Esophagus muscularis mucosa (tissue), 4 donors: ENCODE measurements around the gene RHBDD1. TPM values are rescaled to one million over a fixed set of nuclear protein-coding genes. Genes with fewer than 3 reads are reported as not detected.

Source experiments
- DNase-seq: peaks from one replicate; pipeline ENCODE4 v3.0.0-alpha.2; 2017; ENCODE audit errors: extremely low spot score
- H3K27ac ChIP-seq, 4 donors: fragments of 200-600 bp; sonication (generic); replicated peaks in 1 of 4; 1 replicate in 3 of 4; 2 replicates in 1 of 4; pipeline ENCODE4 v1.5.1; 2016 to 2019; ENCODE audit warnings: mild to moderate bottlenecking in 1 of 4
- H3K27me3 ChIP-seq, 4 donors: fragments of 200-600 bp; sonication (generic); one replicate each; pipeline versions ENCODE4 v1.5.1 to v1.6.0; 2016 to 2019
- H3K36me3 ChIP-seq, 4 donors: fragments of 200-600 bp; sonication (generic); one replicate each; pipeline ENCODE4 v1.5.1; 2016 to 2019
- H3K4me1 ChIP-seq, 4 donors: fragments of 200-600 bp; sonication (generic); one replicate each; pipeline ENCODE4 v1.5.1; 2016 to 2019
- H3K4me3 ChIP-seq, 4 donors: fragments of 200-600 bp; sonication (generic); 1 replicate in 2 of 4; 2 replicates in 2 of 4; pipeline ENCODE4 v1.5.1; 2016 to 2019; ENCODE audit warnings: mild to moderate bottlenecking in 4 of 4, moderate library complexity in 1 of 4
- H3K9me3 ChIP-seq, 4 donors: fragments of 200-600 bp; sonication (generic); 1 replicate in 3 of 4; 2 replicates in 1 of 4; pipeline ENCODE4 v1.5.1; 2016 to 2019
- CTCF ChIP-seq, 3 experiments: fragments of 200-600 bp in 2 of 3; fragments of 450-650 bp in 1 of 3; sonication (generic) in 2 of 3; IDR thresholded peaks; one replicate each; pipeline ENCODE4 v1.5.1; 2017 to 2019; ENCODE audit warnings: antibody characterized with exemption in 3 of 3, mild to moderate bottlenecking in 2 of 3, moderate library complexity in 1 of 3
- EP300 ChIP-seq: sonication (generic); formaldehyde crosslinking; IDR thresholded peaks from one replicate; pipeline ENCODE4 v1.6.1; 2017; ENCODE audit warnings: antibody characterized with exemption
- POLR2A ChIP-seq: fragments of 450-650 bp; IDR thresholded peaks from one replicate; pipeline ENCODE4 v1.6.1; 2017; ENCODE audit warnings: antibody characterized with exemption, moderate library complexity, mild to moderate bottlenecking, low read depth
- POLR2AphosphoS5 ChIP-seq, 2 donors: sonication (generic); formaldehyde crosslinking; IDR thresholded peaks; one replicate each; pipeline ENCODE4 v1.6.1; 2017; ENCODE audit warnings: antibody characterized with exemption in 2 of 2
- WGBS: methylation state at CpG from one replicate; pipeline ENCODE4 v1.1.5; 2018; 5-methylcytosine and 5-hydroxymethylcytosine counted together
- intact Hi-C: fragments of 100-400 bp; cut with DNase I; formaldehyde crosslinking; loops from one replicate; pipeline ENCODE4 v1.15.1; 2023
- total RNA-seq, 4 donors: library from RNA; depleted of rRNA; stranded (reverse); fragments of >200 nt; gene quantifications; one replicate each; pipeline versions ENCODE4 v1.1.0 to v1.2.1, GENCODE V29; 2016

RHBDD1 gene
- total RNA-seq, 4 donors from 2014 or later: 18.3 to 24.9 (median 22.2) TPM

DNA sequence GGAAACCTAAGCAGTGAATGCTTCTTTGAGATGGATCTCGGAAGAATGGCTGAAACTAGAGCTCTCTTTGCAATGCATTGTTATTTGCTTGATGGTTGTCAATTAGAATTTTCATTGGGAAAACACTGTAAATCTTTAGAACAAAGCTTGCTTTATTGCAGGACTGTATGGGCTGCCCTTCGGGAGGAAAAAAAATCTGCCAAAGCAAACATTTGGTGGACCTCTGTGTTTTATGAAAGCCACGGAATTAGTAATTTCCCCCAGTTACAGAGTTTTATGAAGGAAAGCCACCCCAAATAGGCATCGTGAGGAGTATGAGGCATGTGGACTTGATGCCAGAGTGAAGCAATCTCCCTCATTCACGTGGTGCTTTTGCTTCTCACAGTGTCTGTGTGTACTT is 33.5 kb downstream of the RHBDD1 start:
- peaks cover 0 to 57% (median 27%) of the 10 kb centered on the region in 4 donors for H3K36me3 ChIP-seq
- 81% methylated on average over 5 of the region's 5 CpGs for WGBS

DNA sequence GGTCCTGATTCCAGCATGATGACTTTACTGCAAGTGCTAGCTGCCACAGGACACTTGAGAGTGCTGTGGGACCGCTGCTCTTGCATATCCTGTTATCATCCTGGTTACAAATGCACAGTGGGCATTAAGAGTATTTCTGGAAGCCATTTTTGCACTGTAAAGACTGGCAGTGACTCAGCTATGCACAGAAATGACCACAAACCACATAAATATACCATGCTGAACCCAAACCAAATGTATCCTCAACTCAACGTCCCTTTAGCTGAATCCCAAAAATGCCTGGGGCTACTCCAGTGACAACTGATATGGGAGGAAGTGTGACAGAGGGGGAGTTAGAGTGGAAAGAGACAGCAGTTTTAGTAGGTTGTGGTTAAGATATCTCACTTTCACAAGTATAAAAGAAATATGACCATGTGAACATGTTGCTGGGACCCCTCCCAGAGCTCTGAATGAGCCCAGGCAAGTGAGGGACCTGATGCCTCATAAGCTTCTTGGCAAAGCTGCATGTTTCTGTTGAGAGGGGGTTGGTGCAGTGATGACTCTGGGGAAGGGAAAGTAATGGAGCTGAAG is 37.3 kb downstream of the RHBDD1 start:
- Histone ChIP-seq H3K27ac (no peak overlapping the region), H3K36me3 (peaks cover 0 to 21% (median 10%) of the 10 kb centered on the region in 4 donors), H3K27me3 (no peaks in the 10 kb centered on the region), H3K4me3 (no peak overlapping the region), H3K9me3 (no peaks in the 10 kb centered on the region), H3K4me1 (peaks cover 0 to 2% (median 0%) of the 10 kb centered on the region in 4 donors)
- 75% methylated on average over 2 of the region's 2 CpGs for WGBS
- no peak for TF ChIP-seq CTCF (IDR thresholded peaks at IDR 0.05)
- no peak for TF ChIP-seq POLR2A
- TF ChIP-seq POLR2AphosphoS5 (IDR thresholded peaks at IDR 0.05): no peak
- no peak for TF ChIP-seq EP300
- intact Hi-C loops: no loop called here
- DNase-seq: no peak

More for the DNA sequence above, 33.5 kb downstream of the RHBDD1 start:
- H3K4me1 ChIP-seq: peaks cover 0 to 4% (median 0%) of the 10 kb centered on the region in 4 donors
- DNase-seq: no peak
- no peak overlapping the region for H3K27ac ChIP-seq
- H3K4me3 ChIP-seq: no peak overlapping the region
- no peaks in the 10 kb centered on the region for H3K9me3 ChIP-seq
- intact Hi-C loops: no loop called here
- H3K27me3 ChIP-seq: no peaks in the 10 kb centered on the region
- TF ChIP-seq EP300 (no peak), POLR2AphosphoS5 (IDR thresholded peaks at IDR 0.05) (no peak), CTCF (IDR thresholded peaks at IDR 0.05) (no peak), POLR2A (no peak)

DNA sequence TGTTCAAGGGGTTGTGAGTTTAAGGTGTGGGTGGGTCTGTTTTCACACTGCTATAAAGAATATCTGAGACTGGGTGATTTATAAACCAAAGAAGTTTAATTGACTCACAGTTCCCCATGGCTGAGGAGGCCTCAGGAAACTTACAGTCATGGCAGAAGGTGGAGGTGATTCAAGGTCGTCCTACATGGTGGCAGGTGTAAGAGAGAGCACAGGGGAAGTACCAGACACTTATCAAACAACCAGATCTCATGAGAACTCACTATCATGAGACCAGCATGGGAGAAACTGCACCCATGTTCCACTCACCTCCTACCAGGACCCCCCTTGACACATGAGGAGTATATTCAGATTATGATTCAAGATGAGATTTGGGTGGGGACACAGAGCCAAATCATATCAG is 38.0 kb downstream of the RHBDD1 start:
- no peak overlapping the region for H3K27ac ChIP-seq
- no peaks in the 10 kb centered on the region for H3K27me3 ChIP-seq
- intact Hi-C loops: no loop called here
- TF ChIP-seq EP300 (no peak), POLR2A (no peak), POLR2AphosphoS5 (IDR thresholded peaks at IDR 0.05) (no peak), CTCF (IDR thresholded peaks at IDR 0.05) (no peak)
- no peaks in the 10 kb centered on the region for H3K4me1 ChIP-seq
- 84% methylated on average over 1 of the region's 1 CpG for WGBS
- H3K9me3 ChIP-seq: no peaks in the 10 kb centered on the region
- no peak overlapping the region for H3K4me3 ChIP-seq
- peaks cover 0 to 14% (median 7%) of the 10 kb centered on the region in 4 donors for H3K36me3 ChIP-seq
- DNase-seq: no peak

- no peak overlapping the region for H3K27ac ChIP-seq
- DNase-seq: no peak
- intact Hi-C loops: no loop called here
- TF ChIP-seq POLR2AphosphoS5 (IDR thresholded peaks at IDR 0.05): no peak
- no peak for TF ChIP-seq POLR2A
- TF ChIP-seq CTCF (IDR thresholded peaks at IDR 0.05): no peak
- TF ChIP-seq EP300: no peak
- no peaks in the 10 kb centered on the region for H3K9me3 ChIP-seq
- H3K4me1 ChIP-seq: peaks cover 0 to 8% (median 2%) of the 10 kb centered on the region in 4 donors
- no peaks in the 10 kb centered on the region for H3K27me3 ChIP-seq
- 91% methylated on average over 3 of the region's 3 CpGs for WGBS
- no peak overlapping the region for H3K4me3 ChIP-seq
- peaks cover 0 to 5% (median 3%) of the 10 kb centered on the region in 4 donors for H3K36me3 ChIP-seq
These were observed 38.9 kb downstream of the RHBDD1 start for GRCh38 chr2:226874749-226875148.
